Gastroesophageal sphincter (tissue), 3 donors: ENCODE data around the gene RBM15.

ENCODE experiments used
- EP300 ChIP-seq: sonication (generic); formaldehyde crosslinking; IDR thresholded peaks from one replicate; pipeline ENCODE4 v1.6.1; 2017; ENCODE audit warnings: antibody characterized with exemption, mild to moderate bottlenecking
- POLR2A ChIP-seq, 2 donors: fragments of 450-650 bp; IDR thresholded peaks; one replicate each; pipeline ENCODE4 v1.6.1; 2017; ENCODE audit warnings: antibody characterized with exemption in 2 of 2, mild to moderate bottlenecking in 2 of 2, moderate library complexity in 1 of 2
- POLR2AphosphoS5 ChIP-seq: sonication (generic); formaldehyde crosslinking; IDR thresholded peaks from one replicate; pipeline ENCODE4 v1.6.1; 2017; ENCODE audit warnings: antibody characterized with exemption
- TF ChIP-seq, protein P1 (sequence below), 4 experiments: fragments of 200-600 bp in 2 of 4; fragments of 450-650 bp in 2 of 4; sonication (generic) in 1 of 4; IDR thresholded peaks; one replicate each; pipeline ENCODE4 v1.5.1; 2017 to 2019; ENCODE audit warnings: antibody characterized with exemption in 4 of 4, mild to moderate bottlenecking in 2 of 4, moderate library complexity in 2 of 4

DNA sequence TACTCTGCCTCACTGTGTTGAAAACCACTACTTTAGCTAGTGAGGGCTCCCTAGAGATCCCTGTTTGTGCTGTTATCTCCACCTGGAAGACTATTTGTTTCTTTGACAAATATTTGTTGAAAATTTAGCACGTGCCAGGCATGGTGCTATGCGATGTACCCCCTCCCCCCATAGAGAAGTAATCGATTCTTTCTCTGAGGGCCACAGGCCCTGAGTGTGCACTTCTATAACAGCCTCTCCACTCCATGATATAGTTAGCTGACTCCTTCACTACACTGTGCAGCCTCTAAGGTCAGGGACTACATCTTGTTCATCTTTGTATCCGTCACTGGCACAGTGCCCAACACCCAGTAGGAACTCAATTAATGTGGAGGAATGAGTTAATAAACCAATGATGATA is 17.3 kb upstream of the RBM15 start:
- TF ChIP-seq, protein P1, sequence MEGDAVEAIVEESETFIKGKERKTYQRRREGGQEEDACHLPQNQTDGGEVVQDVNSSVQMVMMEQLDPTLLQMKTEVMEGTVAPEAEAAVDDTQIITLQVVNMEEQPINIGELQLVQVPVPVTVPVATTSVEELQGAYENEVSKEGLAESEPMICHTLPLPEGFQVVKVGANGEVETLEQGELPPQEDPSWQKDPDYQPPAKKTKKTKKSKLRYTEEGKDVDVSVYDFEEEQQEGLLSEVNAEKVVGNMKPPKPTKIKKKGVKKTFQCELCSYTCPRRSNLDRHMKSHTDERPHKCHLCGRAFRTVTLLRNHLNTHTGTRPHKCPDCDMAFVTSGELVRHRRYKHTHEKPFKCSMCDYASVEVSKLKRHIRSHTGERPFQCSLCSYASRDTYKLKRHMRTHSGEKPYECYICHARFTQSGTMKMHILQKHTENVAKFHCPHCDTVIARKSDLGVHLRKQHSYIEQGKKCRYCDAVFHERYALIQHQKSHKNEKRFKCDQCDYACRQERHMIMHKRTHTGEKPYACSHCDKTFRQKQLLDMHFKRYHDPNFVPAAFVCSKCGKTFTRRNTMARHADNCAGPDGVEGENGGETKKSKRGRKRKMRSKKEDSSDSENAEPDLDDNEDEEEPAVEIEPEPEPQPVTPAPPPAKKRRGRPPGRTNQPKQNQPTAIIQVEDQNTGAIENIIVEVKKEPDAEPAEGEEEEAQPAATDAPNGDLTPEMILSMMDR (IDR thresholded peaks at IDR 0.05) = no peak
- TF ChIP-seq POLR2A (IDR thresholded peaks at IDR 0.05) (no peak), EP300 (no peak), POLR2AphosphoS5 (no peak)
